Esophagus muscularis mucosa (tissue), 4 donors: ENCODE results near the gene DUSP14. TPM values are rescaled to one million over a fixed set of nuclear protein-coding genes. Genes with fewer than 3 reads are reported as not detected.

Source experiments
- DNase-seq: peaks from one replicate; pipeline ENCODE4 v3.0.0-alpha.2; 2017; ENCODE audit errors: extremely low spot score
- H3K27ac ChIP-seq, 4 donors: fragments of 200-600 bp; sonication (generic); replicated peaks in 1 of 4; 1 replicate in 3 of 4; 2 replicates in 1 of 4; pipeline ENCODE4 v1.5.1; 2016 to 2019; ENCODE audit warnings: mild to moderate bottlenecking in 1 of 4
- H3K27me3 ChIP-seq, 4 donors: fragments of 200-600 bp; sonication (generic); one replicate each; pipeline versions ENCODE4 v1.5.1 to v1.6.0; 2016 to 2019
- H3K36me3 ChIP-seq, 4 donors: fragments of 200-600 bp; sonication (generic); one replicate each; pipeline ENCODE4 v1.5.1; 2016 to 2019
- H3K4me1 ChIP-seq, 4 donors: fragments of 200-600 bp; sonication (generic); one replicate each; pipeline ENCODE4 v1.5.1; 2016 to 2019
- H3K4me3 ChIP-seq, 4 donors: fragments of 200-600 bp; sonication (generic); 1 replicate in 2 of 4; 2 replicates in 2 of 4; pipeline ENCODE4 v1.5.1; 2016 to 2019; ENCODE audit warnings: mild to moderate bottlenecking in 4 of 4, moderate library complexity in 1 of 4
- H3K9me3 ChIP-seq, 4 donors: fragments of 200-600 bp; sonication (generic); 1 replicate in 3 of 4; 2 replicates in 1 of 4; pipeline ENCODE4 v1.5.1; 2016 to 2019
- CTCF ChIP-seq, 3 experiments: fragments of 200-600 bp in 2 of 3; fragments of 450-650 bp in 1 of 3; sonication (generic) in 2 of 3; IDR thresholded peaks; one replicate each; pipeline ENCODE4 v1.5.1; 2017 to 2019; ENCODE audit warnings: antibody characterized with exemption in 3 of 3, mild to moderate bottlenecking in 2 of 3, moderate library complexity in 1 of 3
- EP300 ChIP-seq: sonication (generic); formaldehyde crosslinking; IDR thresholded peaks from one replicate; pipeline ENCODE4 v1.6.1; 2017; ENCODE audit warnings: antibody characterized with exemption
- POLR2A ChIP-seq: fragments of 450-650 bp; IDR thresholded peaks from one replicate; pipeline ENCODE4 v1.6.1; 2017; ENCODE audit warnings: antibody characterized with exemption, moderate library complexity, mild to moderate bottlenecking, low read depth
- POLR2AphosphoS5 ChIP-seq, 2 donors: sonication (generic); formaldehyde crosslinking; IDR thresholded peaks; one replicate each; pipeline ENCODE4 v1.6.1; 2017; ENCODE audit warnings: antibody characterized with exemption in 2 of 2
- WGBS: methylation state at CpG from one replicate; pipeline ENCODE4 v1.1.5; 2018; 5-methylcytosine and 5-hydroxymethylcytosine counted together
- intact Hi-C: fragments of 100-400 bp; cut with DNase I; formaldehyde crosslinking; loops from one replicate; pipeline ENCODE4 v1.15.1; 2023
- total RNA-seq, 4 donors: library from RNA; depleted of rRNA; stranded (reverse); fragments of >200 nt; gene quantifications; one replicate each; pipeline versions ENCODE4 v1.1.0 to v1.2.1, GENCODE V29; 2016

DUSP14 gene
- total RNA-seq, 4 donors from 2014 or later, result 23.7 to 46.4 (median 35.9) TPM

DNA sequence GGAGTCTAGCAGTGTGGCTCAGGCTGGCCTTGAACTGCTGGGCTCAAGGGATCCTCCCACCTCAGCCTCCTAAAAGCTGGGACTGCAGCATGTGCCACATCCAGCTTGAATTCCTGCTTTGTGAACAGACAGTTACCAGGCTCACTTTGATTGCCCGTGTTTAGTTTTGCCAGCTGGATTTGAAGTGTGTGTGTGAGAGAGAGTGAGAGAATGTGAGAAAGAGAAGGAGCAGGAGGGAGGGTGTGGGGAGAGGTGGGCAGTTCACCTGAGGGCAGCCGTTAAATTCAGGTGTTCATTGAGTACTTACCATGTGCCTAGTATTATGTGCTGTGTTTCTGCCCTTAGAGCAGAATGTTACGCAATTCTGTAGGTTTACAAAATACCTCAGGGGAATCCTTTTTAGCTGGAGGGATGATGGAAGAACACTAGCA is 4.7 kb downstream of the DUSP14 start:
- Histone ChIP-seq H3K27ac (peak overlapping the region; percentile 91 to 94 (median 92)), H3K4me1 (peaks cover 30 to 67% (median 52%) of the 10 kb centered on the region in 4 donors), H3K36me3 (no peaks in the 10 kb centered on the region), H3K9me3 (no peaks in the 10 kb centered on the region), H3K4me3 (no peak overlapping the region), H3K27me3 (no peaks in the 10 kb centered on the region)
- 57% methylated on average over 3 of the region's 3 CpGs for WGBS
- TF ChIP-seq POLR2A, result no peak
- TF ChIP-seq CTCF (IDR thresholded peaks at IDR 0.05), result no peak
- TF ChIP-seq EP300, result no peak
- TF ChIP-seq POLR2AphosphoS5 (IDR thresholded peaks at IDR 0.05), result no peak
- intact Hi-C loops, result no loop called here
- no peak for DNase-seq

GRCh38 chr17:37494971-37495370 is 5.3 kb downstream of the DUSP14 start:
- Histone ChIP-seq H3K4me1 (peaks cover 30 to 67% (median 52%) of the 10 kb centered on the region in 4 donors), H3K27ac (peak overlapping the region; percentile 91 to 94 (median 92)), H3K36me3 (peaks cover 0 to 5% (median 0%) of the 10 kb centered on the region in 4 donors), H3K27me3 (no peaks in the 10 kb centered on the region), H3K9me3 (no peaks in the 10 kb centered on the region), H3K4me3 (no peak overlapping the region)
- WGBS, result 80% methylated on average over 8 of the region's 8 CpGs
- intact Hi-C loops, result no loop called here
- no peak for DNase-seq
- TF ChIP-seq POLR2AphosphoS5 (IDR thresholded peaks at IDR 0.05), result no peak
- no peak for TF ChIP-seq EP300
- no peak for TF ChIP-seq CTCF (IDR thresholded peaks at IDR 0.05)
- no peak for TF ChIP-seq POLR2A

- no peaks in the 10 kb centered on the region for H3K9me3 ChIP-seq
- no peak for DNase-seq
- TF ChIP-seq POLR2AphosphoS5 (IDR thresholded peaks at IDR 0.05), result no peak
- TF ChIP-seq POLR2A, result no peak
- TF ChIP-seq EP300, result no peak
- TF ChIP-seq CTCF (IDR thresholded peaks at IDR 0.05), result no peak
- intact Hi-C loops, result no loop called here
- no peak overlapping the region for H3K27ac ChIP-seq
- peaks cover 0 to 6% (median 0%) of the 10 kb centered on the region in 4 donors for H3K36me3 ChIP-seq
- H3K4me3 ChIP-seq, result no peak overlapping the region
- H3K27me3 ChIP-seq, result no peaks in the 10 kb centered on the region
- H3K4me1 ChIP-seq, result peaks cover 0 to 33% (median 11%) of the 10 kb centered on the region in 4 donors
These were observed 10.7 kb downstream of the DUSP14 start for GRCh38 chr17:37500378-37500777.

- WGBS, result 83% methylated on average over 9 of the region's 10 CpGs
- Histone ChIP-seq H3K27ac (no peak overlapping the region), H3K4me1 (peaks cover 8 to 36% (median 22%) of the 10 kb centered on the region in 4 donors), H3K4me3 (no peak overlapping the region), H3K36me3 (peaks cover 0 to 6% (median 0%) of the 10 kb centered on the region in 4 donors), H3K9me3 (no peaks in the 10 kb centered on the region), H3K27me3 (no peaks in the 10 kb centered on the region)
- TF ChIP-seq POLR2AphosphoS5 (IDR thresholded peaks at IDR 0.05) (no peak), EP300 (no peak), POLR2A (no peak), CTCF (IDR thresholded peaks at IDR 0.05) (no peak)
- intact Hi-C loops, result no loop called here
- DNase-seq, result no peak
These were observed 12.6 kb downstream of the DUSP14 start for GRCh38 chr17:37502009-37502936.
